ENCODE data around the gene CCDC148.

DNA sequence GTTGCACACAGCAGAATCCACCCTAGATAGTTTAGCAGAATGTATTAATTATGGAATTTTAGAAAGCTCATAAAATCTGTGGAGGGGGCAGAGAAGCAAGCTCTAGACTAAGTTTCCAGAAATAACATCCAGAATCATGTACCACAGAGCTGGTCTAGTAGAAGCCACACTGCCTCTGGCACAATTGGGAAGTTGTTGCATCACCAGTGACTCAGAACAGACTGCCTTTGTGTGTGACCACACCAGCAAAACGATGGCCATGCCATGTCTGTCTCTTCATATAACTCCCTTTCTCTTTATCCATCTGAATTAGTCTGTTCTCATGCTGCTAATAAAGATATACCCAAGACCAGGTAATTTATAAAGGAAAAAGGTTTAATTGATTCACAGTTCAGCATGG lies 158.9 kb downstream of the CCDC148 start:
- no peak for TF ChIP-seq POLR2A (IDR thresholded peaks at IDR 0.05; ENCODE audit: low read depth, low read length)
- no peak for TF ChIP-seq POLR2AphosphoS5 (IDR thresholded peaks at IDR 0.05; ENCODE audit: low read depth, low read length)
- no peak for TF ChIP-seq TAF1 (IDR thresholded peaks at IDR 0.05; ENCODE audit: low read depth, low read length)
